Endothelial cell (in vitro differentiated cells): ENCODE results near the gene YPEL2. TPM values are rescaled to one million over a fixed set of nuclear protein-coding genes. Genes with fewer than 3 reads are reported as not detected.

ENCODE experiments used
- DNase-seq: peaks from one replicate; pipeline ENCODE4 v3.0.0; 2021; ENCODE audit warnings: low spot score
- H3K27ac Mint-ChIP-seq: one replicate; pipeline ENCODE4 v1.8.0; 2021; ENCODE audit warnings: mixed read lengths, inconsistent platforms; ENCODE audit not compliant: unreplicated experiment
- H3K27me3 Mint-ChIP-seq: one replicate; pipeline ENCODE4 v1.8.0; 2021; ENCODE audit warnings: mild to moderate bottlenecking, moderate library complexity, mixed read lengths, inconsistent platforms; ENCODE audit not compliant: unreplicated experiment
- H3K36me3 Mint-ChIP-seq: one replicate; pipeline ENCODE4 v1.8.0; 2021; ENCODE audit warnings: mild to moderate bottlenecking, low read depth, mixed read lengths, inconsistent platforms; ENCODE audit not compliant: unreplicated experiment
- H3K4me1 Mint-ChIP-seq: one replicate; pipeline ENCODE4 v1.8.0; 2021; ENCODE audit warnings: mild to moderate bottlenecking, mixed read lengths, inconsistent platforms; ENCODE audit not compliant: unreplicated experiment
- H3K4me3 Mint-ChIP-seq: one replicate; pipeline ENCODE4 v1.8.0; 2021; ENCODE audit warnings: mild to moderate bottlenecking, mixed read lengths, inconsistent platforms; ENCODE audit not compliant: unreplicated experiment
- H3K9me3 Mint-ChIP-seq: one replicate; pipeline ENCODE4 v1.8.0; 2021; ENCODE audit warnings: mixed read lengths, inconsistent platforms; ENCODE audit not compliant: unreplicated experiment
- total RNA-seq: library from RNA; stranded (reverse); fragmentation: NEBNext Ultra II Directional; extraction: Animal tissue kit (Norgen Biotek cat#: 25700); gene quantifications from one replicate; pipeline ENCODE4 v1.2.1, GENCODE V29; 2021; ENCODE audit not compliant: unreplicated experiment
- TF ChIP-seq, protein P1 (sequence below): fragments of 200-600 bp; sonication (generic); IDR thresholded peaks from one replicate; pipeline ENCODE4 v1.5.0; 2021; ENCODE audit warnings: antibody characterized with exemption; ENCODE audit not compliant: unreplicated experiment

Gene YPEL2
- total RNA-seq, 1 donor from 2014 or later, result 16.7 TPM

DNA sequence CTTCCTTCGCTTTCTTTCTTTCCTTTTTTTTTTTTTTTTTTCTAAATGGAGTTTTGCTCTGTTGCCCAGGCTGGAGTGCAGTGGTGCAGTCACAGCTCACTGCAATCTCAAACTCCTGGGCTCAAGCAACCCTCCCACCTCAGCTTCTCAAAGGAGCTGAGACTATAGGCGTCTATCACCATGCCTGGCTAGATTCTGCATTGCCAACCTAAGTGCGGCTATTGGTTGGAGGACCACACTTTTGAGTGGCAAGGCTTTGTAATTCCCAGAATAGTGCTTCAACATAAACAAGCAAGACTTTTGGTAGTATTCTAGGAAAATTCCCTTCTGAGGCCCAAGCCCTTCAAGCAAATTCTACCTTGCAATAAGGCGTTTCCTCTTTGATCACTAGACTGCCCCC is 107.8 kb downstream of the YPEL2 start:
- no peak for DNase-seq
- Mint-ChIP-seq H3K9me3 (no peaks in the 10 kb centered on the region), H3K27me3 (no peaks in the 10 kb centered on the region), H3K36me3 (no peaks in the 10 kb centered on the region), H3K4me3 (no peak overlapping the region), H3K27ac (peak overlapping the region; percentile 12), H3K4me1 (peaks cover 44% of the 10 kb centered on the region)
- TF ChIP-seq, protein P1, sequence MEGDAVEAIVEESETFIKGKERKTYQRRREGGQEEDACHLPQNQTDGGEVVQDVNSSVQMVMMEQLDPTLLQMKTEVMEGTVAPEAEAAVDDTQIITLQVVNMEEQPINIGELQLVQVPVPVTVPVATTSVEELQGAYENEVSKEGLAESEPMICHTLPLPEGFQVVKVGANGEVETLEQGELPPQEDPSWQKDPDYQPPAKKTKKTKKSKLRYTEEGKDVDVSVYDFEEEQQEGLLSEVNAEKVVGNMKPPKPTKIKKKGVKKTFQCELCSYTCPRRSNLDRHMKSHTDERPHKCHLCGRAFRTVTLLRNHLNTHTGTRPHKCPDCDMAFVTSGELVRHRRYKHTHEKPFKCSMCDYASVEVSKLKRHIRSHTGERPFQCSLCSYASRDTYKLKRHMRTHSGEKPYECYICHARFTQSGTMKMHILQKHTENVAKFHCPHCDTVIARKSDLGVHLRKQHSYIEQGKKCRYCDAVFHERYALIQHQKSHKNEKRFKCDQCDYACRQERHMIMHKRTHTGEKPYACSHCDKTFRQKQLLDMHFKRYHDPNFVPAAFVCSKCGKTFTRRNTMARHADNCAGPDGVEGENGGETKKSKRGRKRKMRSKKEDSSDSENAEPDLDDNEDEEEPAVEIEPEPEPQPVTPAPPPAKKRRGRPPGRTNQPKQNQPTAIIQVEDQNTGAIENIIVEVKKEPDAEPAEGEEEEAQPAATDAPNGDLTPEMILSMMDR, result no peak

- peak overlapping the region; percentile 30 for H3K27ac Mint-ChIP-seq
Measured at GRCh38 chr17:59439741-59440211, 108.3 kb downstream of the YPEL2 start.

GRCh38 chr17:59440757-59441463 is 109.5 kb downstream of the YPEL2 start:
- Mint-ChIP-seq H3K9me3 (no peaks in the 10 kb centered on the region), H3K4me3 (no peak overlapping the region), H3K27me3 (no peaks in the 10 kb centered on the region), H3K36me3 (no peaks in the 10 kb centered on the region), H3K4me1 (peaks cover 36% of the 10 kb centered on the region), H3K27ac (peak overlapping the region; percentile 68)
- TF ChIP-seq, protein P1, result peak; percentile 84
- DNase-seq, result peak; percentile 87

More at GRCh38 chr17:59439741-59440211, 108.3 kb downstream of the YPEL2 start:
- TF ChIP-seq, protein P1, result no peak
- Mint-ChIP-seq H3K9me3 (no peaks in the 10 kb centered on the region), H3K36me3 (no peaks in the 10 kb centered on the region), H3K4me3 (no peak overlapping the region), H3K4me1 (peaks cover 39% of the 10 kb centered on the region), H3K27me3 (no peaks in the 10 kb centered on the region)
- DNase-seq, result no peak

DNA sequence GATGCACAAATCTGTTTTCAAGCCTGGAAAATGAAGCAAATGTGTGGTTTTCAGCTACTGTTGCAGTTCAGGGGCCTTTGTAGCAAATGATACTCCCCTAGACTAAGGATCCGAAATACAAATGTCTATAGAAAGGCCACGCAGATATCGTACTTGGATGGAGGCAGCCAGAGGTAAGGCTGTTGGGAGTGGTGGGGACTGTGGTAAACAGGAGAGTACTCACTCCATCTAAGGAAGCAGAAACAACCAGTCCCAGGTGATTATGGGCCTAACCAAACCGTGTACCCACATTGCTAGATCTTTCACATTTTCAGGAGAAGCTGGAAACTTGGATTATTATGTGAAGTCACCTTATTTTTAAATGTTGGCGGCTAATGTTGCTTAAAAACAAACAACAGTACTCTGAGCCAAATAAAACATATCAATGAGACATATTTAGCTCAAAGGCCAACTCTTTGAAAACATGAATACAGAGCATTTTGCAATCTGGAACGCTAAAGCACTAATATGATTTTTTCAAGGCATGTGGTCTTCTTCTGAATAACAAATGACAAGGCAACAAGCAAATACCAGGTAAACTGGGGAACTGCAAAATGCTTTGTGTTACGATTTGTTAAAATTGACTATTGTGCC is 110.1 kb downstream of the YPEL2 start:
- Mint-ChIP-seq H3K4me3 (no peak overlapping the region), H3K9me3 (no peaks in the 10 kb centered on the region), H3K36me3 (no peaks in the 10 kb centered on the region), H3K4me1 (peaks cover 36% of the 10 kb centered on the region), H3K27me3 (no peaks in the 10 kb centered on the region), H3K27ac (no peak overlapping the region)
- no peak for DNase-seq
- TF ChIP-seq, protein P1, result no peak

GRCh38 chr17:59443106-59443505 is 111.7 kb downstream of the YPEL2 start:
- Mint-ChIP-seq H3K4me3 (no peak overlapping the region), H3K36me3 (no peaks in the 10 kb centered on the region), H3K27me3 (no peaks in the 10 kb centered on the region), H3K4me1 (peaks cover 23% of the 10 kb centered on the region), H3K27ac (no peak overlapping the region), H3K9me3 (no peaks in the 10 kb centered on the region)
- DNase-seq, result no peak
- TF ChIP-seq, protein P1, result no peak
